ENCODE measurements around the gene ARL13B. TPM values are rescaled to one million over a fixed set of nuclear protein-coding genes. Genes with fewer than 3 reads are reported as not detected.
A peak's percentile ranks its signal among the peaks of the same experiment; 100 is the strongest.

ARL13B gene
- total and polyA plus RNA-seq, 10 of the 15 experiments (the other 5 are each of a cell fraction or from before 2014, with no cell fraction given), result 3.0 to 10.4 (median 7.9) TPM

- RAD21 ChIA-PET (ENCODE audit: unreplicated experiment), result no interaction called here
- H3K4me3 ChIP-seq, result peak within 1 kb of the TSS; percentile 61
- H2AFZ ChIP-seq (ENCODE audit: control insufficient read depth, low read depth, low read length), result peak within 1 kb of the TSS; percentile 89
- FAIRE-seq (peak; percentile 35), ATAC-seq (peak; percentile 92), DNase-seq (ENCODE audit: low read depth, low spot score) (no peak)
- no peaks in the 10 kb centered on the region for H4K20me1 ChIP-seq (ENCODE audit: control insufficient read depth, insufficient read depth)
- CTCF ChIA-PET, result interaction anchor here (1.2 kb wide), 1 partner anchor 96 kb away, joined by 3 read pairs; no protein-coding TSS in a partner anchor
- SMC1A ChIA-PET (ENCODE audit: uncharacterized antibody, unreplicated experiment), result interaction anchor here (1.1 kb wide), 1 partner anchor 31 kb away, joined by 3 read pairs; no protein-coding TSS in a partner anchor
- in situ Hi-C loops (cut with MboI), result no loop called here
- H3K36me3 ChIP-seq (ENCODE audit: control insufficient read depth in 2 of 2, insufficient read depth in 2 of 2, low read length in 1 of 2), result no peaks in the 10 kb centered on the region
- WGBS (ENCODE audit: insufficient coverage, insufficient replicate concordance, low lambda C conversion rate, missing lambda C conversion rate), result 4% methylated on average over 33 of the region's 53 CpGs
- intact Hi-C loops (cut with micrococcal nuclease; ENCODE audit: unreplicated experiment), result no loop called here
- no peaks in the 10 kb centered on the region for H3K9me3 ChIP-seq (replicated peaks; ENCODE audit: control insufficient read depth, insufficient read depth, low read length)
- peak within 1 kb of the TSS; percentile 2; the same call in 1 of the 2 replicates for H3K9ac ChIP-seq (ENCODE audit: control insufficient read depth, insufficient read depth, low read length)
- TF ChIP-seq TBL1XR1 (IDR thresholded peaks at IDR 0.05; ENCODE audit: low read depth, low read length) (no peak), IKZF1 (conservative IDR thresholded peaks at IDR 0.05) (peak; percentile 40), EGR1 (IDR thresholded peaks at IDR 0.05; ENCODE audit: borderline replicate concordance in 1 of 2, low read depth in 2 of 2, low read length in 2 of 2) (0 out of 3 replicates have a peak, but pooled peaks of 1 of the 2 experiments have one; percentile 26), EED (IDR thresholded peaks at IDR 0.05; ENCODE audit: low read depth) (0 out of 2 replicates have a peak, but pooled peaks have one; percentile 18), HDAC6 (IDR thresholded peaks at IDR 0.05; ENCODE audit: unreplicated experiment) (peak; percentile 98), SPI1 (IDR thresholded peaks at IDR 0.05; ENCODE audit: borderline replicate concordance, insufficient read depth, low read depth, low read length) (peak; percentile 45; the same call in 1 of the 2 replicates)
- no peaks in the 10 kb centered on the region for H3K79me2 ChIP-seq (ENCODE audit: control insufficient read depth, insufficient read depth, low read length)
- no TSS peak for BruUV-seq (replicated peaks)
- POLR2A ChIA-PET, result no interaction called here
- H3K27ac ChIP-seq (ENCODE audit: control insufficient read depth, insufficient read depth), result no peak within 1 kb of the TSS
- H3K4me1 ChIP-seq (ENCODE audit: control insufficient read depth, insufficient read depth, low read length), result no peaks in the 10 kb centered on the region
- H3K27me3 ChIP-seq (replicated peaks in 1 of 2; ENCODE audit: control insufficient read depth in 2 of 2, insufficient read depth in 2 of 2, low read length in 1 of 2), result peaks cover 0 to 8% of the 10 kb centered on the region in 2 experiments; a peak in 1 of 4 replicates
- peak within 1 kb of the TSS; percentile 94 for H3K4me2 ChIP-seq (ENCODE audit: control insufficient read depth, insufficient read depth)
These were observed 6.5 kb upstream of the ARL13B start, which contains the start of gene PROS1 for GRCh38 chr3:93973131-93974126. TSS of gene PROS1 (minus strand) at chr3:93973896. CDS start at chr3:93973749, 147 bp downstream.
